ENCODE measurements around the gene EFCAB11.

DNA sequence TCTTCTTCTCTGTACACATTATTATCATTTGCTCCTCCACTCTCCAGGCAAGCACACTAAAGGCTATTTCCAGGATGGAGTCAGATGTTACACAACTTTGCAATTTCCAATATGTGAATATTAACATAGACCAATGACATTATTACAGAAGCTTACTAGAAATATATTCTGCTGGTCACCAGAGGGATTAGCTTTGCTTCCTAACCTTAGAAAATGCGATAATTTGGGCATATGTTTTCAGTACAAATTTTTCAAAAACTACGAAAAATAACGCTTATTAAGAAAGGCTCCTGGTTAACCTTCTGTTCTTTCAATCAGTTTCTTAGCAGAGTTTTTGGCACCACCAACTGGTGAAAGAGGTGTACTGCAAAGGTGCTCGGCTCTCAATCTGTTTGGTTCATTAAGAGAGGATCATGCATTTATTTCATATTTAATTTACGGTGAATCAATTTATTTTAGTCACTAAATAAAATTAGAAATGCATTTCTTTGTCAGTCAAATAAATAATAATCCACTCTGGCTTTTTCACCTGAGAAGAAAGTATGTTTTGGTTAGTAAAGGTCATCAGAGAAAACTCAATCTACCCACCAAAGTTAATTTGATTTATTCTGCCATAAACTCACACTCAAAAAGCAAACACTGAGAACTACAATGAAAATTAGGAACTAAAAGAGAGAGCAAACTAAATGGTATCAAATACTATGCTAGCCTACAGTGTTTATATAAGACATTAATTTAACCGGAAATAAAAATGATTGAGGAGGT, 39.2 kb downstream of the EFCAB11 start:
- TF ChIP-seq, protein P1, sequence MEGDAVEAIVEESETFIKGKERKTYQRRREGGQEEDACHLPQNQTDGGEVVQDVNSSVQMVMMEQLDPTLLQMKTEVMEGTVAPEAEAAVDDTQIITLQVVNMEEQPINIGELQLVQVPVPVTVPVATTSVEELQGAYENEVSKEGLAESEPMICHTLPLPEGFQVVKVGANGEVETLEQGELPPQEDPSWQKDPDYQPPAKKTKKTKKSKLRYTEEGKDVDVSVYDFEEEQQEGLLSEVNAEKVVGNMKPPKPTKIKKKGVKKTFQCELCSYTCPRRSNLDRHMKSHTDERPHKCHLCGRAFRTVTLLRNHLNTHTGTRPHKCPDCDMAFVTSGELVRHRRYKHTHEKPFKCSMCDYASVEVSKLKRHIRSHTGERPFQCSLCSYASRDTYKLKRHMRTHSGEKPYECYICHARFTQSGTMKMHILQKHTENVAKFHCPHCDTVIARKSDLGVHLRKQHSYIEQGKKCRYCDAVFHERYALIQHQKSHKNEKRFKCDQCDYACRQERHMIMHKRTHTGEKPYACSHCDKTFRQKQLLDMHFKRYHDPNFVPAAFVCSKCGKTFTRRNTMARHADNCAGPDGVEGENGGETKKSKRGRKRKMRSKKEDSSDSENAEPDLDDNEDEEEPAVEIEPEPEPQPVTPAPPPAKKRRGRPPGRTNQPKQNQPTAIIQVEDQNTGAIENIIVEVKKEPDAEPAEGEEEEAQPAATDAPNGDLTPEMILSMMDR (optimal IDR thresholded peaks at IDR 0.05 in 1 of 3, IDR thresholded peaks at IDR 0.05 in 1 of 3, conservative IDR thresholded peaks at IDR 0.05 in 1 of 3; ENCODE audit: extremely low read depth in 1 of 3, insufficient read depth in 2 of 3, low read length in 3 of 3), result peak; percentile 55 to 91 (median 77)
- no peak for TF ChIP-seq EZH2 (IDR thresholded peaks at IDR 0.05; ENCODE audit: low read length)
